HCT116 (cell line): ENCODE data around the gene LRRC3. TPM values are rescaled to one million over a fixed set of nuclear protein-coding genes. Genes with fewer than 3 reads are reported as not detected.

ENCODE experiments used
- ATAC-seq: fragments of 200-7000 bp; cut with Tn5 transposase; 2 replicates; pipeline ENCODE4 v1.9.1; 2020; ENCODE audit warnings: mild to moderate bottlenecking, moderate library complexity
- BruUV-seq: library from RNA; stranded (reverse); fragments of 400-500 nt; replicated peaks from 2 replicates; lab custom pipeline; 2021; lab: Mats Ljungman, UMichigan
- CTCF ChIA-PET: fragments of 300-600 bp; sonication (Branson Sonifier 250); formaldehyde crosslinking; loops from one replicate; lab custom pipeline; 2021; ENCODE audit warnings: antibody characterized with exemption; lab: Charles Lee
- POLR2A ChIA-PET: fragments of 300-600, 350-600 bp; sonication (Branson Sonifier 250); formaldehyde crosslinking; loops from one replicate; lab custom pipeline; 2021; ENCODE audit warnings: antibody characterized with exemption; lab: Charles Lee
- RAD21 ChIA-PET, 2 experiments: fragments of 300-600 bp; sonication (Branson Sonifier 250); formaldehyde crosslinking; loops; one replicate each; lab custom pipeline; 2023; ENCODE audit warnings: low total read pairs in 2 of 2; ENCODE audit not compliant: uncharacterized antibody in 2 of 2, unreplicated experiment in 2 of 2, low non-redundant PET in 1 of 2; lab: Charles Lee
- DNase-seq: peaks from one replicate; pipeline ENCODE4 v3.0.0-alpha.2; 2010; ENCODE audit warnings: low read depth, low spot score
- H2AFZ ChIP-seq: fragments of 200-600 bp; shearing (Covaris generic), sonication (generic); 2 replicates; pipeline ENCODE4 v1.6.1; 2017; ENCODE audit warnings: low read depth, mixed run types, mixed read lengths, antibody characterized with exemption, low read length; ENCODE audit not compliant: poor library complexity, severe bottlenecking
- H3K27ac ChIP-seq: 2 replicates; pipeline ENCODE4 v1.5.1; 2012; ENCODE audit warnings: low read depth, low read length
- H3K27me3 ChIP-seq: fragments of 200-600 bp; sonication (generic); 2 replicates; pipeline ENCODE4 v1.6.1; 2016; ENCODE audit warnings: mixed run types, low read length, mixed read lengths; ENCODE audit not compliant: insufficient read depth
- H3K36me3 ChIP-seq, 2 experiments: fragments of 200-500 bp in 1 of 2; fragments of 200-600 bp in 1 of 2; sonication (Bioruptor generic) in 1 of 2; sonication (generic) in 1 of 2; 2 replicates each; pipeline versions ENCODE4 v1.5.1 to v1.6.1; 2014 to 2016; ENCODE audit warnings: low read length in 2 of 2, inconsistent platforms in 1 of 2, mixed read lengths in 1 of 2, mixed run types in 1 of 2; ENCODE audit not compliant: insufficient read depth in 2 of 2, control insufficient read depth in 1 of 2
- H3K4me1 ChIP-seq, 2 experiments: fragments of 200-600 bp in 1 of 2; sonication (generic) in 1 of 2; 2 replicates each; pipeline versions ENCODE4 v1.5.1 to v1.6.1; 2012 to 2017; ENCODE audit warnings: low read length in 2 of 2, inconsistent platforms in 1 of 2, mild to moderate bottlenecking in 1 of 2, mixed read lengths in 1 of 2, mixed run types in 1 of 2, moderate library complexity in 1 of 2; ENCODE audit not compliant: insufficient read depth in 2 of 2, control insufficient read depth in 1 of 2
- H3K4me2 ChIP-seq: fragments of 200-600 bp; sonication (generic); 2 replicates; pipeline ENCODE4 v1.6.1; 2017; ENCODE audit warnings: mixed run types, low read length, mixed read lengths
- H3K4me3 ChIP-seq, 2 experiments: fragments of 200-600 bp in 1 of 2; sonication (generic) in 1 of 2; replicated peaks in 1 of 2; 2 replicates each; pipeline ENCODE4 v1.5.1; 2011 to 2016; ENCODE audit warnings: low read length in 2 of 2, control low read depth in 1 of 2, low read depth in 1 of 2, mild to moderate bottlenecking in 1 of 2, mixed read lengths in 1 of 2, mixed run types in 1 of 2
- H3K79me2 ChIP-seq: fragments of 200-600 bp; sonication (generic); 2 replicates; pipeline ENCODE4 v1.6.1; 2017; ENCODE audit warnings: mild to moderate bottlenecking, mixed run types, low read length, moderate library complexity, mixed read lengths; ENCODE audit not compliant: insufficient read depth
- H3K9ac ChIP-seq: fragments of 200-600 bp; sonication (generic); 2 replicates; pipeline ENCODE4 v1.6.1; 2016; ENCODE audit warnings: low read length, mixed read lengths
- H3K9me2 ChIP-seq: fragments of 200-600 bp; sonication (generic), shearing (Covaris generic); 2 replicates; pipeline ENCODE4 v1.6.1; 2017; ENCODE audit warnings: mixed run types, mild to moderate bottlenecking, moderate library complexity; ENCODE audit not compliant: insufficient read depth
- H3K9me3 ChIP-seq, 2 experiments: fragments of 200-500 bp in 1 of 2; fragments of 200-600 bp in 1 of 2; sonication (Bioruptor generic) in 1 of 2; sonication (generic) in 1 of 2; 2 replicates each; pipeline ENCODE4 v1.6.1; 2014 to 2017; ENCODE audit warnings: low read length in 2 of 2, mixed read lengths in 2 of 2, inconsistent platforms in 1 of 2, low read depth in 1 of 2, mild to moderate bottlenecking in 1 of 2, mixed run types in 1 of 2, moderate library complexity in 1 of 2; ENCODE audit not compliant: control insufficient read depth in 1 of 2, insufficient read depth in 1 of 2
- H4K20me1 ChIP-seq: fragments of 200-600 bp; sonication (generic), shearing (Covaris generic); 2 replicates; pipeline ENCODE4 v1.6.1; 2017; ENCODE audit warnings: mixed run types, mild to moderate bottlenecking, moderate library complexity; ENCODE audit not compliant: insufficient read depth
- CEBPB ChIP-seq: IDR thresholded peaks from 2 replicates; pipeline ENCODE4 v1.6.1; 2012; ENCODE audit warnings: low read depth
- ELF1 ChIP-seq: IDR thresholded peaks from 2 replicates; pipeline ENCODE4 v1.6.1; 2012; ENCODE audit warnings: low read depth, borderline replicate concordance
- EZH2phosphoT487 ChIP-seq: fragments of 200-600 bp; IDR thresholded peaks from 2 replicates; pipeline ENCODE4 v1.6.1; 2018; ENCODE audit warnings: antibody characterized with exemption, borderline replicate concordance
- FOSL1 ChIP-seq: IDR thresholded peaks from 2 replicates; pipeline ENCODE4 v1.6.1; 2012; ENCODE audit warnings: low read depth
- JUND ChIP-seq: IDR thresholded peaks from 2 replicates; pipeline ENCODE4 v1.6.1; 2012
- POLR2A ChIP-seq: IDR thresholded peaks from 2 replicates; pipeline ENCODE4 v1.7.0; 2011; ENCODE audit warnings: borderline replicate concordance; ENCODE audit not compliant: insufficient read depth, insufficient read length; ENCODE audit errors: extremely low read depth
- SRF ChIP-seq: IDR thresholded peaks from 2 replicates; pipeline ENCODE4 v1.6.1; 2012; ENCODE audit warnings: low read depth
- TCF7L2 ChIP-seq: IDR thresholded peaks from 2 replicates; pipeline ENCODE4 v1.7.0; 2011; ENCODE audit warnings: borderline replicate concordance, inconsistent platforms; ENCODE audit not compliant: insufficient read depth, insufficient read length; ENCODE audit errors: extremely low read depth
- ZFX ChIP-seq: fragments of 450-650 bp; IDR thresholded peaks from 2 replicates; pipeline ENCODE4 v1.6.1; 2017
- ZNF274 ChIP-seq: fragments of 200-500 bp; sonication (Bioruptor generic); IDR thresholded peaks from 2 replicates; pipeline ENCODE4 v1.6.1; 2014; ENCODE audit warnings: mild to moderate bottlenecking, low read depth, low read length, inconsistent platforms
- intact Hi-C: fragments of 100-400 bp; cut with micrococcal nuclease; formaldehyde crosslinking; loops from 2 replicates; pipeline ENCODE4 v1.10.0; 2022
- total RNA-seq: library from RNA; stranded (reverse); gene quantifications from one replicate; pipeline ENCODE4 v1.2.1, GENCODE V29; 2021; ENCODE audit not compliant: unreplicated experiment
- TF ChIP-seq, protein P1 (sequence below): IDR thresholded peaks from 2 replicates; pipeline ENCODE4 v1.6.1; 2012
- TF ChIP-seq, protein P2 (sequence below): IDR thresholded peaks from 2 replicates; pipeline ENCODE4 v1.6.1; 2011; ENCODE audit warnings: mild to moderate bottlenecking, low read length, moderate library complexity; ENCODE audit not compliant: insufficient replicate concordance; ENCODE audit errors: extremely low read depth
- TF ChIP-seq, protein P3 (sequence below): IDR thresholded peaks from 2 replicates; pipeline ENCODE4 v1.6.1; 2012; ENCODE audit warnings: low read depth

Gene LRRC3
- total RNA-seq, 1 experiment from 2014 or later, result 7.5 TPM

DNA sequence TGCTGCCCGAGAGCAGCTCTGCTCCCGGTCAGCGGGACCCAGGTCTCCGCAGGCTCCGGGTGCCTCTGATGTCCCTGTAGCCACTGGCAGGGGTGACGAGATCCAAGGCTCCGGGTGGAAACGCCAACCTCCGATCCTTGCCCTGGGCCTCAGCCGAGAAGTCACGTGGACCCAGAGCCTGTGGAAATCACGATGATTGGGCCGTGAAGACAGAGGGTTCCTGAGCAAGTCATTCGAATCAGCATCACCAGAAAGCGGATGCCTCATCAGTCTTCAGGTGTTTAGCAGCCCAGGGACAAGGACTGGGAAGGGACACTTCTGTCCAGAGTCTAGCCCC lies 12.5 kb downstream of the LRRC3 start:
- Histone ChIP-seq H3K9me2 (no peaks in the 10 kb centered on the region), H3K27me3 (no peaks in the 10 kb centered on the region), H3K9me3 (no peaks in the 10 kb centered on the region), H3K79me2 (no peaks in the 10 kb centered on the region), H3K4me1 (no peaks in the 10 kb centered on the region), H2AFZ (no peak overlapping the region), H3K4me2 (no peak overlapping the region), H3K36me3 (no peaks in the 10 kb centered on the region)
- intact Hi-C loops, result no loop called here
- no peak for ATAC-seq
- TF ChIP-seq ZFX (no peak), SRF (no peak), EZH2phosphoT487 (no peak), CEBPB (no peak), POLR2A (no peak), ZNF274 (no peak)
- TF ChIP-seq, protein P1, sequence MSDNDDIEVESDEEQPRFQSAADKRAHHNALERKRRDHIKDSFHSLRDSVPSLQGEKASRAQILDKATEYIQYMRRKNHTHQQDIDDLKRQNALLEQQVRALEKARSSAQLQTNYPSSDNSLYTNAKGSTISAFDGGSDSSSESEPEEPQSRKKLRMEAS, result no peak
- TF ChIP-seq, protein P2, sequence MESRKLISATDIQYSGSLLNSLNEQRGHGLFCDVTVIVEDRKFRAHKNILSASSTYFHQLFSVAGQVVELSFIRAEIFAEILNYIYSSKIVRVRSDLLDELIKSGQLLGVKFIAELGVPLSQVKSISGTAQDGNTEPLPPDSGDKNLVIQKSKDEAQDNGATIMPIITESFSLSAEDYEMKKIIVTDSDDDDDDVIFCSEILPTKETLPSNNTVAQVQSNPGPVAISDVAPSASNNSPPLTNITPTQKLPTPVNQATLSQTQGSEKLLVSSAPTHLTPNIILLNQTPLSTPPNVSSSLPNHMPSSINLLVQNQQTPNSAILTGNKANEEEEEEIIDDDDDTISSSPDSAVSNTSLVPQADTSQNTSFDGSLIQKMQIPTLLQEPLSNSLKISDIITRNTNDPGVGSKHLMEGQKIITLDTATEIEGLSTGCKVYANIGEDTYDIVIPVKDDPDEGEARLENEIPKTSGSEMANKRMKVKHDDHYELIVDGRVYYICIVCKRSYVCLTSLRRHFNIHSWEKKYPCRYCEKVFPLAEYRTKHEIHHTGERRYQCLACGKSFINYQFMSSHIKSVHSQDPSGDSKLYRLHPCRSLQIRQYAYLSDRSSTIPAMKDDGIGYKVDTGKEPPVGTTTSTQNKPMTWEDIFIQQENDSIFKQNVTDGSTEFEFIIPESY, result no peak
- TF ChIP-seq, all 23 proteins: peak for 0
- no peaks in the 10 kb centered on the region for H4K20me1 ChIP-seq
- ChIA-PET CTCF (interaction anchor here (0.7 kb wide), 1 partner anchor 275 kb away, joined by 3 read pairs; no protein-coding TSS in a partner anchor), RAD21 (no interaction called here), POLR2A (no interaction called here)
- BruUV-seq, result no TSS peak
- H3K4me3 ChIP-seq, result no peak overlapping the region
- no peak for DNase-seq
- H3K27ac ChIP-seq, result no peak overlapping the region
- H3K9ac ChIP-seq, result no peak overlapping the region

- H3K9ac ChIP-seq, result no peak overlapping the region
- ChIA-PET CTCF (no interaction called here), POLR2A (no interaction called here)
- TF ChIP-seq TCF7L2, result no peak
- no peak for TF ChIP-seq SRF
- TF ChIP-seq, protein P2, result no peak
- TF ChIP-seq POLR2A, result no peak
- TF ChIP-seq, protein P3, sequence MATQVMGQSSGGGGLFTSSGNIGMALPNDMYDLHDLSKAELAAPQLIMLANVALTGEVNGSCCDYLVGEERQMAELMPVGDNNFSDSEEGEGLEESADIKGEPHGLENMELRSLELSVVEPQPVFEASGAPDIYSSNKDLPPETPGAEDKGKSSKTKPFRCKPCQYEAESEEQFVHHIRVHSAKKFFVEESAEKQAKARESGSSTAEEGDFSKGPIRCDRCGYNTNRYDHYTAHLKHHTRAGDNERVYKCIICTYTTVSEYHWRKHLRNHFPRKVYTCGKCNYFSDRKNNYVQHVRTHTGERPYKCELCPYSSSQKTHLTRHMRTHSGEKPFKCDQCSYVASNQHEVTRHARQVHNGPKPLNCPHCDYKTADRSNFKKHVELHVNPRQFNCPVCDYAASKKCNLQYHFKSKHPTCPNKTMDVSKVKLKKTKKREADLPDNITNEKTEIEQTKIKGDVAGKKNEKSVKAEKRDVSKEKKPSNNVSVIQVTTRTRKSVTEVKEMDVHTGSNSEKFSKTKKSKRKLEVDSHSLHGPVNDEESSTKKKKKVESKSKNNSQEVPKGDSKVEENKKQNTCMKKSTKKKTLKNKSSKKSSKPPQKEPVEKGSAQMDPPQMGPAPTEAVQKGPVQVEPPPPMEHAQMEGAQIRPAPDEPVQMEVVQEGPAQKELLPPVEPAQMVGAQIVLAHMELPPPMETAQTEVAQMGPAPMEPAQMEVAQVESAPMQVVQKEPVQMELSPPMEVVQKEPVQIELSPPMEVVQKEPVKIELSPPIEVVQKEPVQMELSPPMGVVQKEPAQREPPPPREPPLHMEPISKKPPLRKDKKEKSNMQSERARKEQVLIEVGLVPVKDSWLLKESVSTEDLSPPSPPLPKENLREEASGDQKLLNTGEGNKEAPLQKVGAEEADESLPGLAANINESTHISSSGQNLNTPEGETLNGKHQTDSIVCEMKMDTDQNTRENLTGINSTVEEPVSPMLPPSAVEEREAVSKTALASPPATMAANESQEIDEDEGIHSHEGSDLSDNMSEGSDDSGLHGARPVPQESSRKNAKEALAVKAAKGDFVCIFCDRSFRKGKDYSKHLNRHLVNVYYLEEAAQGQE, result no peak
- TF ChIP-seq JUND, result no peak
- no peak for TF ChIP-seq FOSL1
- no peak for TF ChIP-seq ELF1
Measured at GRCh38 chr21:44471341-44471740, 16.0 kb downstream of the LRRC3 start.

More at GRCh38 chr21:44471341-44471740, 16.0 kb downstream of the LRRC3 start:
- no peak overlapping the region for H2AFZ ChIP-seq
- ATAC-seq (no peak), DNase-seq (no peak)
- no peaks in the 10 kb centered on the region for H3K27me3 ChIP-seq
- no peak overlapping the region for H3K27ac ChIP-seq
- H4K20me1 ChIP-seq, result no peaks in the 10 kb centered on the region
- no peaks in the 10 kb centered on the region for H3K4me1 ChIP-seq
- H3K36me3 ChIP-seq, result no peaks in the 10 kb centered on the region
- intact Hi-C loops, result no loop called here
- no TSS peak for BruUV-seq
- no peak overlapping the region for H3K4me2 ChIP-seq
- RAD21 ChIA-PET, result no interaction called here
- no peak overlapping the region for H3K4me3 ChIP-seq
- H3K79me2 ChIP-seq, result no peaks in the 10 kb centered on the region
- no peaks in the 10 kb centered on the region for H3K9me2 ChIP-seq
- H3K9me3 ChIP-seq, result no peaks in the 10 kb centered on the region
